NB4 (cell line): ENCODE results near the gene FSTL5.

Experiments
- DNase-seq: peaks from one replicate; pipeline ENCODE4 v3.0.0; 2010; ENCODE audit warnings: low read depth
- H3K4me3 ChIP-seq: one replicate; pipeline ENCODE4 v1.5.1; 2011; ENCODE audit warnings: mild to moderate bottlenecking, low read depth, low read length, moderate library complexity
- MYC ChIP-seq: IDR thresholded peaks from 2 replicates; pipeline ENCODE4 v1.6.1; 2011; ENCODE audit warnings: low read depth, low read length
- POLR2A ChIP-seq: IDR thresholded peaks from 2 replicates; pipeline ENCODE4 v1.6.1; 2011; ENCODE audit warnings: mild to moderate bottlenecking; ENCODE audit not compliant: insufficient read length; ENCODE audit errors: extremely low read depth
- TF ChIP-seq, protein P1 (sequence below): IDR thresholded peaks from one replicate; pipeline ENCODE4 v1.5.1; 2012; ENCODE audit warnings: low read depth, low read length
- TF ChIP-seq, protein P2 (sequence below): IDR thresholded peaks from 2 replicates; pipeline ENCODE4 v1.6.1; 2011; ENCODE audit warnings: low read depth, low read length

The FSTL5 gene

DNA sequence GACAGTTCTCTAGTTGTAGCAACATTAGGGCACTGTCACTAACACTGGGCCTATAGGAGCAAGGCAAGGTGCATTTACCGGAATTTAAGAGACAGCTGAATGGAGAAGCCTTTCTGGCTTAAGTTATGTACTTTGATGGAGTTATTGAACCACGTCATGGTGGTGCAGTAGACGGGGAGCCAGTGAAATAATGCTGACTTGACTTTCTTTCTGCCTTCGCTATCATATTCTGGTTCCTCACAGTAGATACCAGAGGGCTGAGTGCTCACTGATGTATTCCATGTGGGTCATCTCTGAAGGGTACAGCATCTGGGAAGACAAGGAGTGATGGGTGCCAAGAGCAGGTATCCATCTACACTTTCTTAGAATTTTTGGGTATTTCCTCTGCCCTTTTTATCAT lies 802.8 kb downstream of the FSTL5 start:
- DNase-seq = no peak
- no peak for TF ChIP-seq POLR2A
- TF ChIP-seq, protein P1, sequence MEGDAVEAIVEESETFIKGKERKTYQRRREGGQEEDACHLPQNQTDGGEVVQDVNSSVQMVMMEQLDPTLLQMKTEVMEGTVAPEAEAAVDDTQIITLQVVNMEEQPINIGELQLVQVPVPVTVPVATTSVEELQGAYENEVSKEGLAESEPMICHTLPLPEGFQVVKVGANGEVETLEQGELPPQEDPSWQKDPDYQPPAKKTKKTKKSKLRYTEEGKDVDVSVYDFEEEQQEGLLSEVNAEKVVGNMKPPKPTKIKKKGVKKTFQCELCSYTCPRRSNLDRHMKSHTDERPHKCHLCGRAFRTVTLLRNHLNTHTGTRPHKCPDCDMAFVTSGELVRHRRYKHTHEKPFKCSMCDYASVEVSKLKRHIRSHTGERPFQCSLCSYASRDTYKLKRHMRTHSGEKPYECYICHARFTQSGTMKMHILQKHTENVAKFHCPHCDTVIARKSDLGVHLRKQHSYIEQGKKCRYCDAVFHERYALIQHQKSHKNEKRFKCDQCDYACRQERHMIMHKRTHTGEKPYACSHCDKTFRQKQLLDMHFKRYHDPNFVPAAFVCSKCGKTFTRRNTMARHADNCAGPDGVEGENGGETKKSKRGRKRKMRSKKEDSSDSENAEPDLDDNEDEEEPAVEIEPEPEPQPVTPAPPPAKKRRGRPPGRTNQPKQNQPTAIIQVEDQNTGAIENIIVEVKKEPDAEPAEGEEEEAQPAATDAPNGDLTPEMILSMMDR = no peak
- TF ChIP-seq, protein P2, sequence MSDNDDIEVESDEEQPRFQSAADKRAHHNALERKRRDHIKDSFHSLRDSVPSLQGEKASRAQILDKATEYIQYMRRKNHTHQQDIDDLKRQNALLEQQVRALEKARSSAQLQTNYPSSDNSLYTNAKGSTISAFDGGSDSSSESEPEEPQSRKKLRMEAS = no peak

DNA sequence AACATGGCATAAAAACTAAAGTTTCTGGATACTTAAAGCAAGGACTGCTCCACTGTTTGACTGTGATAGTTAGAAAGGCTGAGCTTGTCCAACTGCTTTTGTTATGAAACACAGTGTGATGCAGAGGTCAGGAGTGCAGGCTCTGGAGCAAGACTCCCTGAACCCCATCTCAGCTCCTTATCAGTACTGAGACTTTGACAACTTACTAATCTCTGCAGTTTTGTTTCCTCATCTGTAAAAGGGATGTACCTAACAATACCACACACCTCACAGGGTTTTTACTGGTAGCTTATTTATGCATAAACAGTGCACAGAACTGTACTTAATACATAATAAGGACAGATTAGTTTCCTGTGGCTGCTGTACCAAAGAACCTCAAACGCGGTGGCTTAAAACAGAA lies 804.3 kb downstream of the FSTL5 start:
- TF ChIP-seq, protein P1 = no peak
- TF ChIP-seq POLR2A = no peak
- TF ChIP-seq, protein P2 = no peak
- TF ChIP-seq MYC = no peak
- H3K4me3 ChIP-seq = no peak overlapping the region
- DNase-seq = no peak

More for the DNA sequence above, 802.8 kb downstream of the FSTL5 start:
- no peak overlapping the region for H3K4me3 ChIP-seq

DNA sequence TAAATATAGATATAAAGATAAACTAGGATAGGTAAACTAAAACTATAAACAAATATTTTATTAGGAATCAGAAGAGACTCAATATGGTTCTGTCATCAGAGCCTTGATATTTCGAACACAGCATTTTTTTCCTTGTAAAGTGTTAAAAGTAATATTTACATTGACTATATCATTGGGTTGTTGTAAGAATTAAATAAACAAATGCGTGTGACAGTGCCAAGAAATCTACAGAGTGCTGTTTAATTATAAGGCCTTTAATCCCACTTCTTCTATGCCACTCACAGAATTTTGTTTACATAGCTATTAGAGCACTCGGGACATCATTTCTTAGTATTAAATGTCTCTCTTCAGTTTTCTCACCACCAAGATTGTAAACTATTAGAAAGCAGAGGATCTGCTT lies 807.4 kb downstream of the FSTL5 start:
- no peak for DNase-seq
- TF ChIP-seq, protein P2 = no peak
- TF ChIP-seq POLR2A = no peak
- TF ChIP-seq, protein P1 = no peak
- no peak for TF ChIP-seq MYC
- H3K4me3 ChIP-seq = no peak overlapping the region

DNA sequence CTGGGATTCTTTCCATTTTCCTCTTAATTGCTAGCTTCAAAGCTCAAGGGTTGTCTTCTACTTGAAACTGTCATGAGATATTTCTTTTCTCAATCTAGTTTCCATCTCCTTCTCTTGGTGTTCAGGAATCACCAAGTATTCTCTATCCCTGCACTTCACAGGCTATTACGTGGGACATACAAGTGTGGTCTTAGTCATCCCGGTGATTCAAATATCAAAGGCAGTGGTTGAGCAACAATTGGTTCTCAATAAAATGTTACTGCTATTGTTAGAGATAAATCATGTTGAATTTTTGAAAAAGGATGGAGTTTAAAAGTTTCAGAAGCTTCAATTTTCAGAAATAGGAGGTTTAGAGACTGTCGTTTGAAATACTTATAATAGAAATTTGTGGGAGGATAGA lies 812.9 kb downstream of the FSTL5 start:
- TF ChIP-seq, protein P2 = no peak
- TF ChIP-seq POLR2A (no peak), MYC (no peak)
- TF ChIP-seq, protein P1 = no peak
- no peak for DNase-seq
- H3K4me3 ChIP-seq = no peak overlapping the region

DNA sequence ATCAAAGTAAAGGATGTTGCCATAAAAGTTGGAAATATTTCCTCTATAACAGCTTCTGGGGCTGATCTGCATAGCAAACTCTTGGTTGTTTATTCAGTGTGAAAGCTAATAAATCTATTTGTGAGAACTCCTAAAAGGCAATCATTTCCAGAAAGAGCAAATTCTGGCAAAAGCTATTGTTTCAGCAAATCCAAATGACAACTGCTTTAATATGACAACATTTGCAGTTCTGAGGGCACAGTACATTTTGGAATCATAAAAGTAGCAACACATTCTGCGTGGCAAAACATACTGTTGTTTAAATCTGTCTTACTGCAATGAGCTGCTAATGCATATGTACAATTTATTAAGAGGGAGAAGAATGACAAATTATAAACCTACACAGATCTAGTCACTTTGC lies 818.1 kb downstream of the FSTL5 start:
- H3K4me3 ChIP-seq = no peak overlapping the region
- no peak for DNase-seq
- TF ChIP-seq POLR2A = no peak
- TF ChIP-seq, protein P2 = no peak
- no peak for TF ChIP-seq MYC
- TF ChIP-seq, protein P1 = no peak

DNA sequence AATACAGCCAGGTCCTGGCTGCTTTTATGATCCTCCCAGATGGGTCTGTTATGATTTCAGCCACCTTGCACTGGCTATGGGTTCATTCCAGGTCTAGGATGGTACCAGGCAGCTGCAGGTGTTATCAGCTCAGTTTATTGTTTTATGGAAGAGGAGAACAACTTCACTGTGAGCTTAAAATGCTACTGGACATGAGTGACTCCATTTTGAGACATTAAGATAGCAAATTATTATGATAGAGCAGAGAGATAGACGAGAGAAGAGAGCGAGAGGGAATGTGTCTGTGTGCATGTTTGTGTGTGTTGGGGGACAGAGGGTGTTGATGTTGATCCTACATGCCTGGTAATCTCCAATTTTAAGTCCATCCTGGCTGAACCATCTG lies 820.2 kb downstream of the FSTL5 start:
- TF ChIP-seq, protein P1 = no peak
- TF ChIP-seq POLR2A (no peak), MYC (no peak)
- TF ChIP-seq, protein P2 = no peak
- no peak for DNase-seq
- H3K4me3 ChIP-seq = no peak overlapping the region
